ENCODE results near the gene COL6A1.

- TF ChIP-seq EZH2 (IDR thresholded peaks at IDR 0.05; ENCODE audit: borderline replicate concordance, insufficient read depth, low read length, poor library complexity, severe bottlenecking) = no peak
- no peak for TF ChIP-seq CTCF (IDR thresholded peaks at IDR 0.05; ENCODE audit: poor library complexity, severe bottlenecking)
- TF ChIP-seq TAF1 (IDR thresholded peaks at IDR 0.05; ENCODE audit: low read depth) = no peak
- no peak for TF ChIP-seq POLR2AphosphoS5 (IDR thresholded peaks at IDR 0.05)
These were observed 37.0 kb downstream of the COL6A1 start for GRCh38 chr21:46018615-46019014.

All from neural cell (in vitro differentiated cells).